Measurements from ENCODE around the gene SLC22A7.

DNA sequence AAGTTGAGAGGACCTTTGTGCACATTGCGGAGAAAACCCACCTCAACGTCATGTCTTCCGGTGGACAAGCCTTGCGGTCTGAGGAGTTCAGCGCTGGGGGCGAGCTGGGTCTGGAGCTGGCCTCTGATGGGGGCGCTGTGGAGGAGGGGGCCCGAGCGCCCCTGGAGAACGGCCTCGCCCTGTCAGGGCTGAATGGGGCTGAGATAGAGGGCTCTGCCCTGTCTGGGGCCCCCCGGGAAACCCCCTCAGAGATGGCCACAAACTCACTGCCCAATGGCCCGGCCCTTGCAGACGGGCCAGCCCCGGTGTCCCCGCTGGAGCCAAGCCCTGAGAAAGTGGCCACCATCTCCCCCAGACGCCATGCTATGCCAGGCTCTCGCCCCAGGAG lies 14.6 kb upstream of the SLC22A7 start:
- TF ChIP-seq NFRKB (IDR thresholded peaks at IDR 0.05) = no peak
- no peak for TF ChIP-seq SP1 (IDR thresholded peaks at IDR 0.05)
- no peak for TF ChIP-seq SUZ12 (IDR thresholded peaks at IDR 0.05)
- no peak for TF ChIP-seq FOXM1 (IDR thresholded peaks at IDR 0.05; ENCODE audit: borderline replicate concordance)
- TF ChIP-seq LEF1 (IDR thresholded peaks at IDR 0.05; ENCODE audit: borderline replicate concordance) = no peak
- no peak for TF ChIP-seq FOXK2 (IDR thresholded peaks at IDR 0.05)
- TF ChIP-seq ELF4 (IDR thresholded peaks at IDR 0.05) = no peak
- no peak for TF ChIP-seq BHLHE40 (IDR thresholded peaks at IDR 0.05; ENCODE audit: borderline replicate concordance)
- no peak for TF ChIP-seq CTBP1 (IDR thresholded peaks at IDR 0.05; ENCODE audit: borderline replicate concordance)
- no peak for TF ChIP-seq TARDBP (IDR thresholded peaks at IDR 0.05)
- TF ChIP-seq FOXA1 (IDR thresholded peaks at IDR 0.05) = no peak
- TF ChIP-seq HDGF (IDR thresholded peaks at IDR 0.05; ENCODE audit: borderline replicate concordance) = no peak
